ENCODE results near the gene CATSPERD.

Gene CATSPERD

DNA sequence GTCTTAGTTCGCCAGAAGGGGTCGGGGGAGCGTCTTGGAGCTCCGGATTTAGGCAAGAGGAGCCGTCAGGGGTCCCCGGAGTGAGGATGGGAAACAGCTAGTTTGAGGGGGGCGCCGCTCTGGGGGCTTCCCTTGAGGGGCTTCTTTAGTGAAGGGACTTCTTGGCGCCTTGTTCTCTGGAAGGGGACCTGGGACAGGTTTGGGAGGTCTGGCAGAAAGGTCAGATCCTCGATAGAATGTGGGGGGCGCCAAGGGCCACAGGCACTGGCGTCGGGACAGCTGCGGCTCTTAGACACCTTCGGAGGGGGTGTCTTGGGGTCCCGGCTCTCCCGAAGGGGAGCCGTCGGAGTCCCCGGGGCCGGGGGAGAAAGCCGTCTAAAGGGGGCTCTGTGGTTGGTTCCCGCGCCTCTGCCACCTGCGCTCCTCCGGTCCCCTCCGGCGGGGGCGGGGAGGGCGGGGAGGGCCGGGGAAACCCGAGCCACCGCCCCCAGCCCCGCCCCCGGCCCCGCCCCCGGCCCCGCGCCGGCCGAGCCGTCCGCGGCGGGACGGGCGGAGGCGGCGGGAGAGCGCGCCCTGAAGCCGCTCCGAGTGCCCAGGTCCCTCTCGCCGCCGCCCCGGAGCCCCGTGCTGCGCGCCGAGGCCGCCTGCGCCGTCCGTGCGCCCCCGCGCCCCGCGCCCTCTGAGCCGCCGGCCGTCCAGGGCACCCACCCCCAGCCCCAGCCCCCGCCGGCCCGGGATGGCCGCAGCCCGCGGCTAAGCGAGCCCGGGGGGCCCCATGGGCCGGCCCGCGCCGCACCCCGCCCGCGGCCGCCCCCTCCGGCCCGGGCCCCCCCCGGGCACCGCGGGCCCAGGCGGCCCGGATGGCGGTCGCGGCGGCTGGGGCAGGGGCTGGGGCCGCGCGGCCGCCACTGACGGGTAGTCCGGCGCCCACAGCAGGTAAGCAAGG lies 84.4 kb downstream of the CATSPERD start, which contains the start of gene NRTN:
Gene NRTN, plus strand, starts transcription at position 552 of the 946 bp plus-strand sequence. CDS start 19,099 bp downstream, outside the sequence.
- DNase-seq (ENCODE audit: low spot score), result peak; percentile 68

DNA sequence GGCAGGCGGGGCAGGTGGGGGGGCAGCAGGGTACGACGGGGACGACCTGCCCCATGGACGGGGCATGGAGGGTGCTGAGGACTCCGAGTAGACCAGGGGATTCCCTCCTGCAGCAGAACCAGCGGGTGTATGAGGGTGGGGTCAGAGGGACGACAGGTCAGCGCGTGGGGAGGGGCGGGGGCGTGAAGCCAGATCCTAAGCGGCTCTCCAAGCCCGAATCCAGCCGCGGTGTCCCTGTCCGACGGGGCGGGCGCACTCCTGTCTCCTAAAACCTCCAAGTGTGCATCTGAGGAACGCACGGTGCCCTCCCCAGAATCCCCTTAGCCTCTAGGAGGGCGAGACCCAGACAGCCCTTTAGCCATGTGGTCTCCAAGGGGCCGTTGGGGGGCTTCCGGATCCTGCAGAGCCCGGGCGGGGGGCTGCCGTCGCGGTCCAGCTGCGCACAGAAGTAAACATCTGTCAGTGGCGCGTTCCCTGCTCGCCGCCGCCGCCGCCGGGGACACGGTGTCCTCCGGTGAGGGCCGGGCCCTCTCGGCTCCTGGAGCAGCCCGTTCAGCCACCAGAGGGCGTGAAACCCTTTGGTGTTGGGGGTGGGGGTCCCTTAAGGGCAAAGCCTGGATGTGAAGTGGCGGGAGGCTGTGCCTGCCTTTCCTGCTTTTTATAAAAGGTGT lies 85.2 kb downstream of the CATSPERD start:
- DNase-seq (ENCODE audit: low spot score), result peak; percentile 84

DNA sequence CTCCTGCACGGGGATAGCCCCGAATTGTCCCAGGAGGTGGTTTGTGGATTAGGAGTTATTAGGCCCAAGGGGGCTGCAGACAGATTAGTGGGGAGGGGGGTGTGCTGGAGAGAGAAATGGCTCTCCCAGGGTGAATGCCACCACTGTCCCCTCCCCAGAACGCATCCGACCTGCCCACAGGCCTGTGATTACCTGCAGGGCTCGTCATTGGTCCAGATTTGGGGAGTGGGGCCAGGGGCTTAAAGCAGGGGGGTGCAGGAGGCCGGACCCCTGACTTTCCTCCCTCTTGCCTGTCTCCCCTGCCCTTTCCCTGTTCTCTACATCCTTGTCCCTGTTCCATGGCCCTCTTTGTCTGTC lies 85.7 kb downstream of the CATSPERD start:
- no peak for DNase-seq (ENCODE audit: low spot score)

GRCh38 chr19:5806905-5807304 lies 86.5 kb downstream of the CATSPERD start:
- no peak for DNase-seq (ENCODE audit: low spot score)

- no peak for DNase-seq (ENCODE audit: low spot score)
These were observed 87.8 kb downstream of the CATSPERD start for GRCh38 chr19:5808120-5808816.

DNA sequence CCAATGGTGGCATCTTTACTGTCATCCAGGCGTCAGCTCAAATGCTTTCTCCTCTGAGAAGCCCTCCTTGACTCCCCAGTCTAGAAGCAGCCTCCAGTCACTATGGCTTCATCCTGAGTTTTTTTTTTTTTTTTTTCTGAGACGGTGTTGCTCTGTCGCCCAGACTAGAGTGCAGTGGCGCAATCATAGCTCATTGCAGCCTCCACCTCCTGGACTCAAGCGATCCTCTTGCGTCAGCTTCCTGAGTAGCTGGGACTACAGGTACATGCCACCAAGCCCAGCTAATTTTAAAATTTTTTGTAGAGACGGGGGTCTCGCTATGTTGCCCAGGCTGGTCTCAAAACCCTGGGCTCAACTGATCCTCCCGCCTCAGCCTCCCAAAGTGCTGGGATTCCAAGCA lies 88.6 kb downstream of the CATSPERD start:
- DNase-seq (ENCODE audit: low spot score), result no peak

DNA sequence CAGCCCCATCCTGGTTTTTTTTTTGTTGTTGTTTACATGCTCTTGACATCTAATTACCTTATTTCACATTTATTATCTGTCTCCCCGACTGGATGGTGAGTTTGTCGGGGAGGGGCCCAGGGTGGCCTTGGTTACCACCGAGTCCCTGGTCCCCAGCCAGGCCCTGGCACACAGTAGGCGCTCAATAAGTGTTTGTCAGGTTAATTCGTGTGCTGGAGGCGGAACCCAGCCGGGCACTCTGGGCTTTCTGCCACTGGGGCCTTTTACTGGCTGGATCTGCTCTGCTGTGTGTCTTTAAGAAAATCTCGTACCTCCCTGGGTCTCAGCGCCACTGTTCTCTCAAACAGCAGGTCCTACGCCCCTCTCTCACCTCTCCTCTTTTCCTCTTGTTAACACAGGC lies 89.0 kb downstream of the CATSPERD start:
- DNase-seq (ENCODE audit: low spot score), result no peak

DNA sequence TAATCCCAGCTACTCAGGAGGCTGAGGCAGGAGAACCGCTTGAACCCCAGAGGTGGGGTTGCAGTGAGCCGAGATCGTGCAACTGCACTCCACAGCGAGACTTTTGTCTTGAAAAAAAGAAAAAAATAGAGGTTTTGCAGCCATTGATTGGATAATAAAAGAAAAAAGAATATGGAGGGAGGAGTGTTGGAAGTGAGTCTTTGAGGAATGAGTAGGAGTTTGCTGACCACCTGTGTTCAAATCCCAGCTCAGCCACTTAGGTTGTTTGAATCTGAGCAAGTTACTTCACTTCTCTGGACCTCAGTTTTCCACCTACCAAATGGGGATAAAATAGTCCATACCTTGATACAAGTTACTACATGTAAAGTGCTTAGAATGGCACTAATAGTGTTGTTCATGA lies 90.7 kb downstream of the CATSPERD start:
- DNase-seq (ENCODE audit: low spot score), result no peak

- DNase-seq (ENCODE audit: low spot score), result no peak
These were observed 93.8 kb downstream of the CATSPERD start for GRCh38 chr19:5814123-5814851.

- no peak for DNase-seq (ENCODE audit: low spot score)
These were observed 94.4 kb downstream of the CATSPERD start for GRCh38 chr19:5814852-5815246.

- DNase-seq (ENCODE audit: low spot score), result no peak
These were observed 96.8 kb downstream of the CATSPERD start for GRCh38 chr19:5817218-5817617.

- no peak for DNase-seq (ENCODE audit: low spot score)
These were observed 98.2 kb downstream of the CATSPERD start for GRCh38 chr19:5818594-5818993.

GRCh38 chr19:5820785-5821184 lies 100.3 kb downstream of the CATSPERD start:
- no peak for DNase-seq (ENCODE audit: low spot score)

GRCh38 chr19:5821521-5822180 lies 101.2 kb downstream of the CATSPERD start:
- no peak for DNase-seq (ENCODE audit: low spot score)

DNA sequence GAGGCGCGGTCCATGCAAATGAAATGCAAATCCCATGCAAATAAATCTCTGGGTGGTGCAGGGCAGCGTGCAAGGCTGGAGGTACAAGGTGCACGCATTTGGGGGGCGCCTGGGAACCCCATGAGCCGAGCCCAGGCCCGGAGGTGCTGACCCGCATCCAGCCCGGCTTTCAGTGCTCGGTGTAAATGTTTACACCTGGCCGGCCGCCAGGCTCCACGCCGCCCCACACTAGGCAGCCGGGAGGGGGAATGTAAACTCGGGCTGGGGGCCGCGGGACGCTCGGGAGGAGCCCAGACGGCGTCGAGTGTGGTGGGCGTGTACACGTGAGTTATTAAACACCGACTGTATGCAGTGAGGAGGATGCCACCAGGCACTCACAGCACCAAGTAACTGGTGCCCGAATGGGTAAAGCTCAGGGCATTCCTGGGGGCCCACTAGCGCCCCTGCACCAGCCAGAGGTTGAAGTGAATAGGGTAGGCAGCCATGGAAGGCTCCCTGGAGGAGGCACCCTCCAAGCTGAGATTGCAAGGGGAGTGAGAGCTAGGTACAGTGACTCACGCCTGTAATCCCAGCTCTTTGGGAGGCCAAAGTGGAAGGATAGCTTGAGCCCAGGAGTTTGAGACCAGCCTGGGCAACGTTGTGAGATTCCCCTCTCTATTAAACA lies 101.9 kb downstream of the CATSPERD start:
- DNase-seq (ENCODE audit: low spot score), result no peak

DNA sequence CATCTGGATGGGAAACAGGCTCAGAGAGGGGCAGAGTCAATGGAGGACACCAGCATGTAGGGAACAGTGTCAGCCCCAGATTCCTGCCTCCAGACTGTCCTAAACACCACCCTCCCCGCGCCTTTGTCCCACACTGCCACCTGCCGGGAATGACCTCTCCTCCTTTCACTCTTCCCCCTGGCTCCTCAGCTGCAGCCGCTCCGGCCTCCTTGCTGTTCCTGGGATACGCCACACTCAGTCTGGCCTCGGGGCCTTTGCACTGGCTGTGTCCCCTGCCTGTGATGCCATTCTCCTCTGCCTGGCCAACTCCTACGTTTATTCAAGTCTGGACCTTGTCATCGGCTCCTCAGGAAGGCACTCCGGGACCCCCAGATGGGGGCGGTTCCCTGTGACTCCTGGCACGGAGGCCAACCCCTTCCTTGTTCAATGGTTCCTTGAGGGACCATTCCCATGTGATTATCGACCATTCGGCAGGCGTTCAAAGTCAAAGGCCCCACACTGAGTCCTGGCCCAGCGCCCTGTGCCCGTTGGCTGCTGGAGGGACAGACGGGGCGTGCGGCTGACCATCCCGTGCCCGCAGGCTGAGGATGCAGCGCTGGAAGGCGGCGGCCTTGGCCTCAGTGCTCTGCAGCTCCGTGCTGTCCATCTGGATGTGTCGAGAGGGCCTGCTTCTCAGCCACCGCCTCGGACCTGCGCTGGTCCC lies 103.3 kb downstream of the CATSPERD start:
- DNase-seq (ENCODE audit: low spot score), result no peak

GRCh38 chr19:5824751-5825150 lies 104.3 kb downstream of the CATSPERD start:
- no peak for DNase-seq (ENCODE audit: low spot score)

- no peak for DNase-seq (ENCODE audit: low spot score)
These were observed 104.7 kb downstream of the CATSPERD start for GRCh38 chr19:5825178-5825577.

GRCh38 chr19:5826531-5827341 lies 106.3 kb downstream of the CATSPERD start:
- DNase-seq (ENCODE audit: low spot score), result peak; percentile 59

All from AG08396 (cell line).